Stimulated activated CD8-positive, alpha-beta memory T cell treated with anti-CD3 and anti-CD28 coated beads, Interleukin-4, amount 100 ng/mL, for 48 hours (primary cell): Measurements from ENCODE around the gene HEMGN.

ENCODE experiments used
- DNase-seq: peaks from one replicate; pipeline ENCODE4 v3.0.0-alpha.2; 2020

HEMGN gene

DNA sequence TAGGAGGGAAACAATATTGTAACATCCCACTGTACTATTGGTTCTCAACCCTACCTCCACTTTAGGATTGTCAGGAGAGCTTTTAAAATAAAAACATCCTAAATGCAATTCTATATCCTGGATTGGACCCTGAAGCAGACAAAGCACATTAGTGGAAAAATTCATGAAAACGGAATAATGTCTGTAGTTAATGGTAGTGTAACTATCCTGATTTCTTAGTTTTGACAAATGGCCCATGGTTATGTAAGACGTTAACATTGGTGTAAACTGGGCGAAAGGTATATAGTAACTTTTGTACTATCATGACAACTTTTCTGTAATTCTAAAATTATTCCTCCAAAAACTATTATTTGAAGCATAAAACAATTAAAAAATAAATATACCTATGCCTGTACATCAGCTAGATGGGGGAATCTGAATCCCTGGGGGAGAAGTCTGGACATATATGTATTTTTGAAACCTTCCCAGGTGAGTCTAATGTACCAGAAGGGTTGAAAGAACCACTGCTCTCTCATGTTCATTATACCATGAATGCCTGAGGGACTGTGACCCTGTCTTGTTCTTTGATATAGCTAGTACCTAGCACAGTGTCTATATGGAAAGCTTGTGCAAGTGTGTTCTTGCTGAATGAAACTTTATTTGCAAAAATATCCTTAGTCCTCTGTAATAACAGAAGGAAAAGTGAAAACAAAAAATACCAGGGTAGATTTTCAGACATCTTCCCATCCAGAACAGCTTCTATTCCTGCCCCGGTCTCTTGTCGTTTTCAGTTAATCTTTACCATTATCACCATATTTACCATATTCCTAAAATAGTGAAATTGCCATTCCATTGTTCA is 12.3 kb downstream of the HEMGN start:
- DNase-seq, result no peak

DNA sequence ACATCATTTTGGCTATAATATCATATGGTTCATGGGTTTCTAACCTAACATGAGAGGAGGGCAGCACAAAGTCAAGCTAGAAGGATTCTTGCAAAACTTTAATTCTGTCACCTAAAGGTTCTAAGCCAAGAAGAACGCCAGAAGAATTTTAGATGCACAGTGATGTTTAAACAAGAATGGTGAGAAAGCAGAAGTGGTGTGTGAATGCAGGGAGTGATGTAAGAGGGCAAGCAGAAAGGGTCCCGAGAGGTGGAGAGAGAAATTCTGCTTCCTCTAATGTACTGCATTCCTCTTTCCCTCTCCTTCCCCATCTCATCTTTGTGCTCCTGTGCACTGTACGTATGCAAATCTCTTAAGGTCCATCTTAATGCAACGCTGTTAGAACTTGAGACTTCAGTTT is 13.6 kb downstream of the HEMGN start:
- no peak for DNase-seq

DNA sequence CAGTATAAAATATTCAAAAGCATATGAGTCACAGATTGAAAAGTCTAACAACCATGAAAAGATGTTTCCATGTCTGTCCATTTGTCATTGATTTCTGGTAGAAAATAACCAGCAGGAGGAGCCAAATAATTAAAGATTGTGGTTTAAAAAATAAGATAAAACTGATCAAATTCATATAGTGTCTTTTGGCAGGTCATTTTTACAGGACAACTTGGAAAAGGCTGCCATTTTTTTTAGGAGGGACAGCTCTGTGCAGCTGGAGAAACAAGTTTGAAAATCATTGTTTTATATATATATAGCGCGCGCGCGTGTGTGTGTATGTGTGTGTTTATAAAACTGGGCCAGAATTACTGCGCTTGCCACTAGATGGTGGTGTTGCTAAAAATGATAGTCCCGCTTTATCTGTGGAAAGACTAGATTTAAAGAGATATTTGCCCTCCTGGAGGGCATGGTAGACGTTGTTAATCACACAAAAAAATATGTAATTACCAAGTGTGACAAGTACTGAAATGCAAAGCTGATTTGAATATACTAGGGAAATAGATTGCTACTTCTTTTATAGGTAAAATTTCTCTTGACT is 14.4 kb downstream of the HEMGN start:
- DNase-seq, result peak; percentile 80

DNA sequence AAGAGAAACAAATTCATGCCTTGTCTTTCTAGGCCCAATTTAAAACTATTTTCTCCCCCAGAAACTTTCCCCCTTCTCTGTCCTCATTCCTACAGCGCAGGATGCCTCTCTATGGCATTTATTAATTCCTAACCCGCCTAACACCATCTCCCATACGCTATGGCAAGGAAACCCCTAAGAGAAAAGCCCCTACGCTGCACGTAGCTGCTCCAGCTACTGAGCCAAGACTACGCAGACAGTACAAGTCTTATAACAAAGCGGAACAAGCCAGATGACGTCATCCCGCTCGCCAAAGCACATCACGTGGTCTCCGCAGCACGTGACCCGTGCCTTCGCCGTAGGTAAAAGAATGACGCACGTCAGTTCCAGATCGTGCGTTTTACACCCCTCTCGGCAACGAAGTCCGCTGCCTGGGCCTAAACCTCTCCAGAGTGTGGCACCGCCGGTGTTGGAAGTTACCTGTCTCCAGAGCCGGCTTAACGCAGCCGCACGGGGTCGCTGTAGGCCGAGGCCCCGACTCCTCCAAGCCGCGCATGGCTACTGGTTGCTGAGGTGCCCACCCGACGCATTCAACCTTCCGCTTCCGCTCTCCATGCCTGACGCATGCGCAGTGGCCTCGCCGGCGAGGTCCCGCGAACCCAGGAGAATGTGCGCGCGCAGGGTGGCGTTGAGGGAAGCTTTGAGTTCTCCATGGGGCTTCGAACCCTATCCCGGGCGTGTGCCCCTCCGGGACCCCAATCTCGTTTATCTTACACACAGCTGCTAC is 15.8 kb downstream of the HEMGN start, which contains the start of gene TRMO:
TSS of gene TRMO (minus strand) at position 542 of the 766 bp plus-strand sequence. CDS start at position 535, 7 bp downstream.
- peak; percentile 99 for DNase-seq

DNA sequence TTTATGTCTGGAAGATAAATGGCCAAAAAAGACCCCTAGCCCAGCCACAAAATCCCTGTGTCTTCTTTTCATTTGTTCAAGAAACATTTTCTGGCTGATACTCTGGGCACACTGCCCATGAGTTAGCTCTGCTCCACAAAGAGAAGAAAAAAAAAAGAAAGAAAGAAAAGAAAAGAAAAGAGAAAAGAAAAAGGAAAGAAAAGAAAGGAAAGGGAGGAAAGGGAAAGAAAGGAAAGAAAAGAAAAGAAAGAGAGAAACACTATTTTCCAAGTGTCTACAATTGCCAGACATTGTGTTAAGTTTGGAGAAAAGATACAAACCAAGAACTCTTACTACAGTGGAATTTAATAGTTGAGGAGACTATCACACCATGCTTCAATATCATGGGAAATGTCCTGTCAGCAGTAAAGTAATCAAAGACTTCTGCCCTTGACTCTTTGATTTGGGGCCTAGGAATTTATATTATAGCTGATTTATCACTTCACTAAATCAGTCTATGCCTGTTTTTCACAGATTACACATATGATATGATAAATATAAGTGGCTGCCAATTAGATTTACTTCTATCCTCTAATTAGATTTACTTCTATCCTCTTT is 18.7 kb downstream of the HEMGN start:
- DNase-seq, result no peak

DNA sequence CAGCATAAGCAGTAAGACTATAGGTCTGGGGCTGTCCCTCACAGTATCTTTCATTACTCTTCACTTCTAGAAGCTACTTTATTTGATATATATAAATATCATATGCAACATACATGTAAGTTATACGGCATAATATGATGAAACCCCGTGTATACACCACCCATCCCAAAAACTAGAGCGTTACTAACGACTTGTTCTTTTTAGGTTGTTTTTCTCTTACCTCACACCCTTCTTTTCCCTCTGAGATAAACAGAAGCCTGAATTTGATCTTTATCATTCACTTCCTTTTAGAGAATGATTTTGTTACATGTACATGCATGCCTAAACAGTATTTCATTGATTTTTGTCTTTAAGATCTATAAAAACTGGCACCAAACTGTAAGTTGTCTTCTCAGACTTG is 19.4 kb downstream of the HEMGN start:
- DNase-seq, result no peak

DNA sequence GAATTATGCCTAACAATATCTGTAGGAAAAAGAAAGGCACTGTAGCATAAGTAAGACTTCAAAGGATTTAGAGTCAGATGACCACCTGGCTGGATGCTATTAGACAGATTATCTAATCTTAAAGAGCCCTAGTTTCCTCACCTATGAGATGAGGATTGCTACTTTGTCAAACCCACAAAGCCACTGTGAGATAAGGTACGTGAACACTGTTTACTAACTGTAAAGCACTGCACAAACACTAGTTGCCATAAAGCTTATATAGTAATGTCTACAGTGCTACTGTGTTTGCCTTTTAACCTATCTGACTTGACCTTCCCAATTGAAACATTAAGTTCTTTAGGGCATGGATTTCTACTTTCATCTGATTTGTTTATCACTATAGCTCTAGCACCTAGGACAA is 26.0 kb downstream of the HEMGN start:
- DNase-seq, result no peak

DNA sequence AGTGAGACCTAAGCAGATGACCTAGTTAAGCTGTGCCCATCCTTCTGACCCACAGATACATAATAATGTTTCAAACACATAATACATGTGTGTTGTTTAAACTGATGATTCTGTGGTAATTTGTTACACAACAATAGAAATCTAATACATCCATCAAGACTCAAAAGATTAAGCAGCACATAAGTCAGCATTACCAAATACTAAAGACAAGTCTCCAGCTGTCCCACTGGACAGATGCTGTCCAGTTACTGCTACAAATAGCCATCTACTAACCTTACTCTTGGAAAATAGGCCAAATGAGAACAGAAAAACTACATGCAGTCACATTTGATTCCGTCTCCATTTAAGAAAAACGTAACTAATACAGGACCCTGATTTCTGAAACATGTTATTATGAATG is 26.4 kb downstream of the HEMGN start:
- DNase-seq, result no peak

DNA sequence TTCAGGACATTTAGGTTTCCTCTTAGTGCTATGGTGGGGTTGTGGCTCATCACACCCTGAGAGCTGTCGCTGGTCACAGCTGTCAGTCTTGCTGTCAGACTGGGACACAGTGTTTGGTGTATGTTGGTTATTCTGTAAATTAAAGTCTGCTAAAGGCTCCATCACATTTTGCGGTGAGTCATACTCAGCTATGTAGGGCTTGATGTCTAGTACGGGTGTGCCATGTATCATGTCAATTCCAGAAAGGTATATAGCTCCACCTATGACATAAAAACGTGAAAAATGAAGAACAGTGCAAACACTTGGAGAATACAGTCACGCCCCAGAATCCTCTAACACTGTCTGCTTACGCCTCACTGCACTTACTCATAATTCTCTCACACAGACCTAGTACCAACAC is 27.6 kb downstream of the HEMGN start:
- DNase-seq, result no peak

DNA sequence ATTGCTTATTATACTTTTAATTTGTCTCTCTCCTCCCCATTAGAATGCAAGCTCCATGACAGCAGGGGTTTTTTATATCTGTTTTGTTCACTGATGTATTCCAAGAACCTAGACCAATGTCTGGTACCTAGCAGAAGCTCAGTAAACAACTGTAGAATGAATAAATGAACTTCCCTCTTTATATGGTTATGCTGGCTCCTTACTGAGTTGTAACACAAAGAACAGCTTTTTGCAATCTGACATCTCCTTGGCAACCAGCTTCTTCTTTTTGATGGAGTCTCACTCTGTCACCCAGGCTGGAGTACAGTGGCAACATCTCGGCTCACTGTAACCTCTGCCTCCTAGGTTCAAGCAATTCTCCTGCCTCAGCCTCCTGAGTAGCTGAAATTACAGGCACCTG is 29.3 kb downstream of the HEMGN start:
- no peak for DNase-seq

DNA sequence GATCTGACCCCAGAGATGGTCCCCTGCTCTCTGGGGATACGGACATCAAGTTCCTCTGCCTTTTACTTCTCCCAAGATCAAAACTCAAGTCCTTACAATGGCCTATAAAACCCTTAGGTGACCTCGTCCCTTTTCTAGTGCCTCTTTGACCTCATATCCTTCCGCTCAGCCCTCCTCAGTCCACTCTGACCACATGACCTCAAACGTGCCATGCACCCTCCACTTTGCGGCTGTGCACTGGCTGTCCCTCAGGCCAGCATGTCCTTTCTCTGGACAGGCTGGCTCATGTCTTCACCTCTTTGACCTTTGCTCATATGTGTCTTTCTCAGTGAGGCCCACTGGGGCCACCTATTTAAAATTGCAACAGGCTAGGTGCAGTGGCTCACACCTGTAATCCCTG is 30.3 kb downstream of the HEMGN start:
- DNase-seq, result no peak

DNA sequence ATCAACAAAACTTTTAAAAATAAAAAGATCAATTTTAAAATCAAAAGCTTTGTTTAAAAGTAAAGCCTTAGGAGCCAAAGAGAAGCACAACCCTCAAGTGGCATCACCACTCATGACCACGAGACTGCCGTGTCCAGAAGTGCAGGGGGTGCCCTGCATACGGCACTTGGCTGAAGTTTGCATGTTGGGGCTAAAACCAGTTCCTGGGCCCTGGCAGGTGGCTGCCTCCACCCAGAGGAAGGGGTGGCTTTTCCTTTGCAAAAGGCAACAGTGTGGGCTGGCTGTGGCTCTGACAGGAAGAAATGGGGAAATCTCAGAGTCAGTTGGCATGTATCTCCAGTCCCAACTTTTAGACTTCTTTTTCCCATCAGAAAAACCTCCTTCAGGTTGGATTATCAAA is 30.9 kb downstream of the HEMGN start:
- DNase-seq, result no peak

DNA sequence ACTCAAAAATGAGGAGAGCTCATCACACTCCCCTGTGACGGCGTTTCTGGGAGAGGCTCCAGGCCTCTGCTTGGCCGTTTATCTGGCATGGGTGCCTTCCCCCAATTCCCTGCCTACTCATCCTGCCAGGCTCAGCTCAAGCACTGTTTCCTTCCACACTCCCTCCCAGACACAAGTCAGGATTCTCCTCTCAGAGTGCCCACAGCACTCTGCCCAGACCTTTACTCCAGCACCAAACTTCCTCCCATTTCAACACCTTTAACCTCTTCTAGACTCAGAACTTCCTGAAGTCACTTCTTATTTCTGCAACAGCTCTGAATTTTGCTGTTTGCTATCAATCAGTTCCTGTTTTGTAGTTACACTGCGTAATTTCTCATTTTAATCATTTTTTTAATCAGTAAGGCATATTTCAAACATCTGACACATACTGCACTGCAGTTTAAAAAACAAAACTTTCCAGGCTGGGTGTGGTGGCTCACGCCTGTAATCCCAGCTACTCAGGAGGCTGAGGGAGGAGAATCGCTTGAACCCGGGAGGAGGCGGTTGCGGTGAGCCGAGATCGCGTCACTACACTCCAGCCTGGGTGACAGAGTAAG is 31.6 kb downstream of the HEMGN start:
- no peak for DNase-seq

DNA sequence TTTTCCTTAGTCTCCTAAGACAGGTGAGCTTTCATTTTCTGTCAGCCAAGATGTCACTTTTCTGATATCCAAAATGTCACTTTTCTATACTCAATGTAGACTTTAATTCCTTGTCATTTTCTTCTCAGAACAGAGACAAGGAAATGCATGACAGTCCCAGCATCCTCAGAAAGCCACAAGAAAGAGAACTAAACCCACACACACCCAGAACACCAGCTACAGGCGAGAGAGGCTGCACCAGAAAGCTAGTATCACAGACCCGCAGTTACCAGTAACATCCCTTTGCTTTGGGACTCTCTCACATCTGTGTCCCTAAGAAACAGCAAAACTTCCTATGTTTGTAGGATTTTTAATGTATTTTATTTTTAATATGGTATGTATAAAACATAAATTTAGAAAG is 32.7 kb downstream of the HEMGN start:
- no peak for DNase-seq

DNA sequence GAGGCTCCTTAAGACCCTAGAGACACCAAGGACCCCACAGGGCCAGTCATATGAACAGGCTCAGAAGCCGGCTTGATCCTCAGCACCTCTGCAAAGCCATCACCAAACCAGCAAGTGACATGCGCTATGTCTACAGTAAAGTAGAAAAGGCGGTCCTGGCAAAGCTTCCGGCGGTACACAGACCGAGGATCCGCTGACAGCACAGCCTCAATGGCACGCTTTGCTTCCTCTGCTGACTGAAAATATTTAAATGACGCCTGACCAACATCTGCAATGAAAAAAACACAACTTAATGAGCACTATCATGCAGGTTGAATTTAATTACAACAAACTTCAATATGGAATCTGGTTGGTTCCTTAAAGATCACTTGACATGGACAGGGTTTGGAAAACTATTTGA is 33.2 kb downstream of the HEMGN start:
- peak; percentile 53 for DNase-seq

DNA sequence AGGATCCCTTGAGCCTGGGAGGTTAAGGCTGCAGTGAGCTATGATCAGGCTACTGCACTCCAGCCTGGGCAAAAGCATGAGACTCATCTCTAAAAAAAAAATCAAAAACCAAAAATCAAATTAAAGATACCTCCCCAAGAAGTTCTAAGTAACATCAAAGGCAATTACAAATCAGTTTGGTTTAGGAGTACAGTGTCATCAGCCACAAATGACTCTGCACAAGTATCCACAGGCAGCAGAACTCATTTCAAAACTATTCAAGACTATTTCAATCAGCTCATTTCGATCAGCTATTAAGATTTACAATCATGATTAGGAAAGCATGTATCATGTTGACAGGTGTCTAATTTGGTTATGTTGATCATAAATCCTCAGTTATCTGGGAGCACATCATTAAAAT is 34.8 kb downstream of the HEMGN start:
- DNase-seq, result no peak

DNA sequence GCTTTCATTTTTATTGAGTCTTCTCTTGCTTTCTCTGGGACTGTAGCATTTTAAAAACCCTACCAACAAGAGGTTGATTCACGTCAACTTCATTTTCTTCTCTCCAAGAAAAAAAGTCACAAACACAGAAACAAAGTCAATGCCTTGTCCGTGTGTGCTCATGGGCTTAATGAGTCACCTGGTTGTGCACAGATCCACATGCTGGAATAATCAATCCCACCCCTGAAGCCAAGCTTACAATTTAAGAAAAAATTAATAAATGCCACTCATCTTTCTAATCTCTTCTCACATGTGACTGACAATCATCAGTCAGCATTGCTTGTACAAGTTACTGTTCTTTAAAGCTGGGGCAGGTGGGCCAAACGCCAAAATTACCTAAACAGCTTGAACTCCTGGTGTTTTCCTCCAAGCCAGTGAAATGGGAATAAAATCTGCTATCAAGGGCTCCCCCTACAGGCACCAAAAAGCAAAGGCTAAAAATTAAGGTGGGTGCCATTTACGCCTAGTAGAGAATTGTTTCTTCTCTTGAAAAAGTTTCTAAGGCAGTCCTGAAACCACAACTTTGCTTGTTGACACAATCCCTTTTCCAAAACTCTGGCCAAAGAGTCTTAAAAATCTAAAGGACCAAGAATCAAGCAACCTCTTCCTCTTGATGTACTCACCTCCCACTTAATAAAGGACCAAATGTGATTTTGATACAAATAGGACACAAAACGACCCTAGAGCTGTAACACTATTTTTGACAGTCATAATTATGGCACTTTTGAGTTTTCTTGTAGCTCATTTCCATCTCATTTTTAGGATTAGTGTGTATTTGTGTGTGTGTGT is 37.0 kb downstream of the HEMGN start:
- DNase-seq, result no peak

DNA sequence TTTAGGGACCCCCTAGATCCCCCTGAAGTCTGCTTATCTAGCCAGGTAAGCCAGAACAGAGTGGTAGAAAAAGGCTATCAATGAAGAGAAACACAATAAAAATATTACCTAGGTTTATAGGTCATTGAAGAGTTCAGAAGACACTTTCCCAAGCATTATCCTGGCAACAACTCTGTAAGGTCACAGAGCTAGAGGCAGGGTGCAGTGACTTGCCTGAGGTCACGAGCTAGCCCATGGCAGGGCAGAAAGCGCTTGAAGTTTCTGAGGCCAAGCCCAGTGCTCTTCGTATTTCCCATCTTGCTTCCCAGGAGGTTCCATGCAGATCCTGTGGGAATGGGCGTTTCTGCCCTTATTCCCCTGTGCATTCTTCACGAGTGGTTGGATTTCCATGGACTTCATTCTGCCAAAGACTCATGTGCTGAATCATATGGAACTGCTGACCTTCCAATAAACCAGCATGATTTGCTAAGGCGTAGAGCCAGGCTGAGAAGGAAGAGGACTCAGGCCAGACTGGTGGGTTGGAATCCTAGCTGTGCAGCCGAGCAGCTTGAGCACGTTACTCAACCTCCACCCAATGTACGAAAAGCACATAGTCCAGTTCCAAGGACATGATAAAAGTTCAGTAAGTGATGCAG is 37.8 kb downstream of the HEMGN start:
- DNase-seq, result no peak

DNA sequence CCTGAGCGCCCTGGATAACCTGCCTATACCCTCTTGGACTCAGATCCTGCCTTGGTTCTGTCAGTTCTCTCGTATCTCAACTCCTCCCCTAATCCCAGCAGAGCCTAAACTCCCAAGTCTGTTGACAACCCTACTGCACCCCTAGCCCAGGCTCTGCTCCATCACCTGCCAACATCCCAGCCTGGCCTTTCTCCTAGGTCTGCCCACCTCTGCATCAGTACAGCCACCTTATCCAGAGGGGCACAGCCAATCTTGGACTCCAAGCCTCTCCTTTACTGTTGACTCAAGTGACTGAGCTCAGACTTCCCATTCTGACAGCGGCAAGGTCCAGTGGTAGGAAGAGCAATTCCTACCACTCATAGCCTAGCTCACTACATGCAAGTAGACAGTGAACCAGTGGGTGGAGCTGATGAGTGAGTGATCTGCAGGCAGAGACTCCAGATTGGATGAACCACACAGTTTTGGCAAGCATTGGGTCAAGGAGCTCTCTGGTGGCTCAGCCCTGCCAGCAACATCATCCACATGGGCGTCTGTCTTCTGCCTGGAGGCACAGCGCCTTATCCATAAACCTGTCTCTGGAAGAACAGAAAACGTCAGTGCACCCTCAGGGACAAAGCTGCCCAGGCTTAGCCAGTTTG is 42.2 kb downstream of the HEMGN start:
- no peak for DNase-seq

DNA sequence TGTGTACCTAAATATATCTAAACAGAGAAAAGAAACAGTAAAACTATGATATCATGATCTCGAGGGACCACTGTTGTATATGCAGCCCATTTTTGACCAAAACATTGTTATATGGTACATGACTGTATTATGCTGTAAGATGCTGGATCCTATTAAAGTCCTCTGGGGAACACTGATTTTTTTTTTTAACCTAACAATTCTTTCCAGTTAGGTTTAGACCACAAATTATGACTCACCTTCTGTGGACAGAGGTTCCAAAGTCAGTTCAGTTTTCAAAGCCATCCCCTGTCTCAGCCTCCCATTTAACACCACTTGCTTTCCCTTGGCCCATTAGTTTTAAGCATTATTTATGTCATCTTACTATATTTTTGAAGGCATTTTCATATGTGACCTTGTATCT is 42.8 kb downstream of the HEMGN start:
- no peak for DNase-seq

DNA sequence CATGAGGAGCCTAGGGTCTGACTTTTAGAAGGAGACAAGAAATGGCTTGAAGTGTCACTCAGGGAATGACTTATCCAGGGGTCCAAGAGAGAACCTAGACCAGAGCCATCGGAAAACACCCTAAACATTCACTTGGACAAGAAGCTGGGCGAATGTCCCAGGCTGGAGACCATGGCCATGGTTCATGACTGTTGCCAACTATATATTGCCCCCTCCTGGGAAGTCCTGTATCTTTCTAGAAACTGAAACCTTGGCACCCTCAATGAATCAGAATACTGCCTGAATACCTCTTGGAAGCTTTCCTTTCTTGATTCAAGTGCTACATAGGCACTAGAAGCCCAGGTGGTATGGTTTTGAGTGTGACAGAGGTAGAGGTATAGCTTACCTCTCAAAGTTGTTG is 45.6 kb downstream of the HEMGN start:
- no peak for DNase-seq
